Mucosa of descending colon (tissue), 3 donors: Measurements from ENCODE around the gene FMNL3. TPM values are rescaled to one million over a fixed set of nuclear protein-coding genes. Genes with fewer than 3 reads are reported as not detected.
A peak's percentile ranks its signal among the peaks of the same experiment; 100 is the strongest.

Source experiments
- ATAC-seq: fragments of 200-7000 bp; cut with Tn5 transposase; one replicate; pipeline ENCODE4 v1.9.1; 2020; ENCODE audit warnings: mild to moderate bottlenecking, moderate library complexity
- DNase-seq, 3 donors: peaks; one replicate each; pipeline ENCODE4 v3.0.0-alpha.2; 2020
- H3K36me3 ChIP-seq: fragments of 200-600 bp; one replicate; pipeline ENCODE4 v1.8.0; 2021; ENCODE audit warnings: low read depth, mild to moderate bottlenecking
- H3K4me1 ChIP-seq: fragments of 200-600 bp; one replicate; pipeline ENCODE4 v1.8.0; 2021; ENCODE audit warnings: low read depth, mild to moderate bottlenecking
- H3K4me3 ChIP-seq: fragments of 200-600 bp; one replicate; pipeline ENCODE4 v1.8.0; 2021; ENCODE audit warnings: mild to moderate bottlenecking
- H3K9me3 ChIP-seq: fragments of 200-600 bp; one replicate; pipeline ENCODE4 v1.8.0; 2021; ENCODE audit warnings: mild to moderate bottlenecking
- intact Hi-C, 2 donors: fragments of 100-400 bp; cut with DNase I in 1 of 2; cut with micrococcal nuclease in 1 of 2; formaldehyde crosslinking; loops; one replicate each; pipeline versions ENCODE4 v1.11.0 to v1.11.1; 2022; cut with DNase I, micrococcal nuclease
- total RNA-seq, 3 donors: library from RNA; stranded (reverse); fragmentation: NEBNext Ultra II Directional in 2 of 3; extraction: Animal tissue kit (Norgen Biotek cat#: 25700) in 2 of 3; gene quantifications; one replicate each; pipeline versions ENCODE4 v1.2.1 to v1.2.4, GENCODE V29; 2021 to 2023
- TF ChIP-seq, protein P1 (sequence below): fragments of 200-600 bp; IDR thresholded peaks from one replicate; pipeline ENCODE4 v1.8.0; 2022; ENCODE audit warnings: antibody characterized with exemption, mild to moderate bottlenecking
- donor health status: DM: no; HTN: no; CAD: no; lungs with moderate emphysema.
- donor health status: DM: no; HTN: no; CAD: no.
- donor health status: DM: no; HTN: yes; CAD: no.

The FMNL3 gene
- total RNA-seq, 3 donors from 2014 or later: 4.2 to 13.4 (median 7.1) TPM

DNA sequence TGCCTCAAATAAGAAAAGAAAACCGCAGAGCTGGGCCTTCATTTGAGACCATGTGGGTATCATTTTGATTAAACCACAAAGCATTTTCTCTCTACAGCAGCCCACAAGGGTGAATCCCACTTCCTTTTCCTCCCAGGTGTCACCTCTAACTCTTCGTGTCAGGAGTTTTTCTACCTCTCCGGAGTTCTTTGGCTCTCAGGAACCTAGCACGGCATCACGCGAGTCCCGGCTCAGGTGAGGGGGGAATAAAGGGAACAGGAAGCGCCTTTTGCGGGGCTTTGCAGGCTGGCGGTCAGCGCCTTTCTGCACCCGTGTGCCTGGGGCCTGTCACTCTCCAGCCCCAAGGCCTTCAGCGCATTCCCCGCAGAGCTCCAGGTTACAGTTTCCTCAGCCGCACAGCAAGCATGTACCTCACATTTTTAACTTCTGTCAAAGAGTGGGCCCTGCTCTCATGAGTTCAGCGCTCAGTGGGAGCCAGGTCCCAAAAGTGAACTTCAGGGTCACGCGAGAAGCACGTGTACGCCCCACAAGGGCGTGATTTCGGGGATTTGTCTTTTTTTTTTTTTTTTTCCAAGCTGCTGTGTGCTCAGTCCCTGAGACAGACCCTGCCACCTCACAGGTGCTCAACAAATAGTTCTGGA, 84.6 kb downstream of the FMNL3 start:
- intact Hi-C loops: no loop called here
- TF ChIP-seq, protein P1, sequence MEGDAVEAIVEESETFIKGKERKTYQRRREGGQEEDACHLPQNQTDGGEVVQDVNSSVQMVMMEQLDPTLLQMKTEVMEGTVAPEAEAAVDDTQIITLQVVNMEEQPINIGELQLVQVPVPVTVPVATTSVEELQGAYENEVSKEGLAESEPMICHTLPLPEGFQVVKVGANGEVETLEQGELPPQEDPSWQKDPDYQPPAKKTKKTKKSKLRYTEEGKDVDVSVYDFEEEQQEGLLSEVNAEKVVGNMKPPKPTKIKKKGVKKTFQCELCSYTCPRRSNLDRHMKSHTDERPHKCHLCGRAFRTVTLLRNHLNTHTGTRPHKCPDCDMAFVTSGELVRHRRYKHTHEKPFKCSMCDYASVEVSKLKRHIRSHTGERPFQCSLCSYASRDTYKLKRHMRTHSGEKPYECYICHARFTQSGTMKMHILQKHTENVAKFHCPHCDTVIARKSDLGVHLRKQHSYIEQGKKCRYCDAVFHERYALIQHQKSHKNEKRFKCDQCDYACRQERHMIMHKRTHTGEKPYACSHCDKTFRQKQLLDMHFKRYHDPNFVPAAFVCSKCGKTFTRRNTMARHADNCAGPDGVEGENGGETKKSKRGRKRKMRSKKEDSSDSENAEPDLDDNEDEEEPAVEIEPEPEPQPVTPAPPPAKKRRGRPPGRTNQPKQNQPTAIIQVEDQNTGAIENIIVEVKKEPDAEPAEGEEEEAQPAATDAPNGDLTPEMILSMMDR: no peak
- ATAC-seq (peak; percentile 57), DNase-seq (peak in 2 of 3 donors; percentile 53 to 62)
- H3K36me3 ChIP-seq: no peaks in the 10 kb centered on the region
- peaks cover 10% of the 10 kb centered on the region for H3K4me1 ChIP-seq
- H3K9me3 ChIP-seq: no peaks in the 10 kb centered on the region
- H3K4me3 ChIP-seq: peak overlapping the region; percentile 22

DNA sequence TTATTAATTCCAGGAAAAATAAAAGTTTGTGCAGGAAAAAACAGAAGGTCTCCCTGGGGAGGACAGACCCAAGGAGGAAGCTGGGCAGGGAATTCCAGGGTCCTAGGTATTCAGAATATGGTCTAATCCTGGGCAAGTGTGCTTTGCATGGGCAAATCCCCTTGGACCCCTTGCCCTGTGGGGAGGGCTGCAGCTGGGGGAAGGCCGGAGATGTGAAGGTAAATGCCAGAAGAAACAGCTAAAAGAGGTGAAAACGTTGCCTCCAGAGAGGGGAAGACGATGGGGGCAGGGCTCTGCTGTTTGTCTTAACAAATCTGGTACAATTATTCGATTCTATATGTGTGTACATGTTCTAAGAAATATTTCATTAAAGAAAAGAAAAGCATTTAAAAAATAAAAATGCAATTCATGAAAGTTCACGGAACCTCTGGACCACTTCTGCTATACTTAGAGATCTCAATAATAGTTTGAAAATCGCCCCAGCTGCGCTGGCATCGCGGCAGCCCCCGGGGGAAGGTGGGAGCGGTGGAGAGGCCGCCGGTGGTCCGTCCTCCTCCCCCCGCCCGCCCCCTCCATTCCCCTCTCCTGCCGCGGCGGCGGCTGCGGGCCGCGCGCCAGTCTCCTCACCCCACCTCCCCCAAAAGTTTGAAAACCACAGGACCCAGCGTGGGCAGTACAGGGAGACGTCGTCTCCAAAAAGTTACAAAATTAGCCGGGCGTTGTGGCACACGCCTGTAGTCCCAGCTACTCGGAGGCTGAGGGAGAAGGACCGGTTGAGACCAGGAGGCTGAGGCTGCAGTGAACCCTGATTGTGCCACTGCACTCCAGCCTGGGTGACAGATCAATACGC, 85.3 kb downstream of the FMNL3 start:
- Histone ChIP-seq H3K4me3 (no peak overlapping the region), H3K36me3 (no peaks in the 10 kb centered on the region), H3K9me3 (no peaks in the 10 kb centered on the region), H3K4me1 (peaks cover 10% of the 10 kb centered on the region)
- ATAC-seq (peak; percentile 17), DNase-seq (peak in 1 of 3 donors; percentile 38)
- TF ChIP-seq, protein P1: no peak
- intact Hi-C loops: no loop called here

DNA sequence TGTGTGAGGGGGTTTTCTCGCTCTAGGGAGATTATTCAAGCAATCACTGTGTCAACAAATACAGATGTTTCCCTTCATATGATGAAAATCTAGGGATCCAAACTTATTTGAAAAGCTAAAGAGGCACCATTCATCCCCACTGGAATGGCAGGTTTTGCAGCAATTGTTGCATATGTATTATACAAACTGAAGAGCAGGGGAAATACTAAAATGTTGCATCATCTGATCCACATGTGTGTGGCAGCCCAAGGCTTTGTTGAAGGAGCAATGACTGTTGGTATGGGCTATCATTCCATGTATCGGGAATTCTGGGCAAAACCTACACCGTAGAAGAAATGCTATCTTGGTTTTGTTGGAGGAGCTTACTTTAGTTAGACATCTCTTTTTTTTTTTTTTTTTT, 87.9 kb downstream of the FMNL3 start:
- Histone ChIP-seq H3K36me3 (no peaks in the 10 kb centered on the region), H3K4me1 (peaks cover 10% of the 10 kb centered on the region), H3K9me3 (no peaks in the 10 kb centered on the region), H3K4me3 (no peak overlapping the region)
- DNase-seq (no peak), ATAC-seq (no peak)
- intact Hi-C loops: no loop called here
- TF ChIP-seq, protein P1: no peak

DNA sequence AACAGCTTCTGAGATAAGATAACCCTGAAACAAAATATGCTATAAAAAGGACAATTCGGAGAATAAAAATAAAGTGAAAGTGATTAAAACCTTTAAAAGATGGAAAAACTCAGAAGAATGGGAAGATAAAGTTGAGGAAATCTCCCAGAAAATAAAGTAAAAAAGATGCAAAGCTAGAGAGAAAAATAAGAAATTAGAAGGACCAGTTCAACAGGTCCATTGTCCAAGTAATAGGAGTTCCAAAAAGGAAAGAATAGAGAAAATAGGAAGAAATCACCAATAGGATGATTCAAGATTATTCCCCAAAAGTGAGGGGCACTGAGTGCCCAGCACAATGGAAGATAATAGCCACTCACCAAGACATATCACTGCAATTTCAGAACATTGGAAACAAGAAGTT, 88.6 kb downstream of the FMNL3 start:
- no peaks in the 10 kb centered on the region for H3K9me3 ChIP-seq
- H3K36me3 ChIP-seq: no peaks in the 10 kb centered on the region
- ATAC-seq: no peak
- TF ChIP-seq, protein P1: no peak
- peaks cover 10% of the 10 kb centered on the region for H3K4me1 ChIP-seq
- no peak overlapping the region for H3K4me3 ChIP-seq
- DNase-seq: no peak
- intact Hi-C loops: no loop called here

DNA sequence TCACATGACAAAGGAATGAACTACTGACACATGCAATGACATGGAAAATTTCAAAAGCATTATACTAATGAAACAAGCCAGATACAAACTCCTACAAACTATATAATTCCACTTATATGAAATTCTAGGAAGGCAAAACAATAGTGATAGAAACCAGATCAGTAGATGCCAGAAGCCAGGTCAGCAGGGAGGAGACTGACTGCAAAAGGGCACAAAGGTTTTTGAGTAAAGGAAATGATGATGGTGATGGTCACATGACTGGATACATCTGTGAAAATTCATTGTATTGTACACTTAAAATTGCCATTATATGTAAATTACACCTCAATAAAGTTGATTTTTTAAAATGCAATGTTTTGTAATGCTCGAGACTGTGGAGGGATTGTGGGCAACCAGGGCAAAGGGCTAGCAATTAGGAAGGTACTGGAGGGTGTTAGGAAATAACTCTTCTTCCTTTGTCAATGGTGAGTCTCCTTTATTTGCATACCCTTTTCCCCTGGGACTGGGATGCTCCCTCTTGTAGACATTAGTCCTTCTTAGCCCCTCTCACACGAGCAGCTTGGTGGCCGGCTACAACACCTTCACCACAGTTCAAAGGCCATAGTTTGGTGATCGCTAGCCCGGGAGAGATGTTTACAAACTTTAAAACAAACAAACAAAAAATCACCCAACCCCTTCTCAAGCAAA, 90.5 kb downstream of the FMNL3 start:
- no peaks in the 10 kb centered on the region for H3K36me3 ChIP-seq
- TF ChIP-seq, protein P1: no peak
- peaks cover 2% of the 10 kb centered on the region for H3K4me1 ChIP-seq
- no peaks in the 10 kb centered on the region for H3K9me3 ChIP-seq
- DNase-seq (no peak), ATAC-seq (no peak)
- H3K4me3 ChIP-seq: no peak overlapping the region
- intact Hi-C loops: no loop called here
